NCI-H2107 (cell line): Measurements from ENCODE around the gene EVA1B.
A peak's percentile ranks its signal among the peaks of the same experiment; 100 is the strongest.

ENCODE experiments used
- DNase-seq: peaks from one replicate; lab custom pipeline; 2025; lab: John Stamatoyannopoulos, UW

Gene EVA1B

GRCh38 chr1:36323636-36324352 lies at the start of gene EVA1B:
Gene EVA1B (minus strand): TSS chr1:36323645. CDS start chr1:36323037, 608 bp downstream.
- DNase-seq = no peak

GRCh38 chr1:36372617-36373016 lies 49.2 kb upstream of the EVA1B start:
- no peak for DNase-seq

DNA sequence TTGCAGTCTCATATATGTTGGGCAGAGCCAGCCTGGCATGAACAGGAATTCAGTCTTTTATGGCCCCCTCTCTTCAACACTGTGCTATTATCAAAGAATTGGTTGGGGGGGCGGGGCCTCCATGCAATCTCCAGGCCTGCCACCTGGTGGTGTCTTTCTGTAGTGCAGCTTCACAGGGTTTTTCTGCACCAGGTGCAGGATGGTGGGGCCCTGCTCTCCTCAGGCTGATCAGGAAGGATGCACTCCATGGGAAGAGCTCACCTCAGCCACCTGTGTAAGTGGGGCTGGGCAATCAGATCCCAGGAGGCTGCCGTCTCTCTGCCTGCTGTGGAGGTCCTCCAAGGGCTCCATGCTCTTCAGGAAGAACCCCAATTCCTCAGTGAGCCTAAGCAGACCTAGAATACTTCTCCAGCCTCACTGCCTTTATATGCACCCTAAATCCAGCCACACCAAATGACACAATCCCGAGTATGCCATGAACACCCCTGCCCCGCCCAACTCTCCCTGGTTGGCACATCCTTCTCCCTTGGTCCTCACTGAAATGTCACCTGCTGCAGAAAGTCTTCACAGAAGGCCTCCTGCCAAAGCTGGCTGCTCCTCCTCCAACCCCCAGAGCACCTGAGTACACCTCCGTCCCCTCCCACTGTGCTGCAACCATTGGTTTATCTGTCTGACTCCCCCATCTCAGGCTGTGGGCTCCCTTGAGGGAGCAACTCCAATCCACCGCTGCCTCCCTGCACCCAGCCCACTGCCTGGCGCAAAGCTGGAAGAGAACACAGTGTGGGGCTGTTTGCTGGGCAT lies 45.8 kb upstream of the EVA1B start:
- DNase-seq = peak; percentile 67

- DNase-seq = no peak
These were observed 44.4 kb upstream of the EVA1B start for GRCh38 chr1:36367798-36368197.

DNA sequence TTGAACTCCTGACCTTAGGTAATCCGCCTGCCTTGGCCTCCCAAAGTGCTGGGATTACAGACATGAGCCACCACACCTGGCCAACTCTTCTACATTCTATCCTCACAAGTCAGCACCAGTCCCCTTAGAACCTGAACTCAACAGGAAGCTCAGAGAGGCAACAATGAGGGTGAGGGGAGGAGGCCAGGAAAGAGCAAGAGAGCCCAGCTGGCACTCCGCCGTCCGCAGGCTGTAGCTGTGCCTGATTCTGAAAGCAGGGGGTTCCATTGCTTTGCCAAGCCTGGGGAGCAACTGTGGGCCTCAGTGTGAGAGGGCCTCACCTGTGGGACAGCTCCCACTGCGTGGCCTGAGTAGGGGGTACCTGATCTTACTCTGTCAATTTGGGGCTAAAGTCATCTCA lies 43.6 kb upstream of the EVA1B start:
- DNase-seq = no peak

DNA sequence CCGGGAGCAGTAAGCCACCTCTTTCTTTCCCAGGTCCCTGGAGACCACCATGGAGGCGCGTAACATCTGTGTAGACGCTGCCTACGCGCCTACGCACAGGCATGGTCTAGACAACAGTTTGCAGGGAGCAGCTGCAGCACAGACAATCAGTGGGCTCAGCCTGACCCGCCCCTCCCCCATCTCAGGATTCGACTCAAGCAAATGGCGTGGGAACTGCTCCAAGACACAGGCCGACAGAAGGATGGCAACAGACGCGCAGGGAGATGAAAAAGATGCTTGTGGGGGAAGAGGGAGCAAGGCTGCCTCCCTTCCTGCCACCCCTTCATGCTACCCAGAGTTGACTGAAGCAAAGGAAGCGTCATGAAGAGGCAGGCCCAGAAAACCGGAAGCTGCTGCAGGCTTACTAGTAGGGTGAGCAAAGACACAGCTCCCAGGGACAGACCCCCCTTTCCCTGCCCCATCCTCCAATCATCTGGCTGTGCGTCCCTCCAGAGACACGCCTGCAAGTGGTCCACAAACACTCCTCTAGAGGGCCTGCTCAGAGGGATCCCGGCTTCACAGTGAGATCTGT lies 42.7 kb upstream of the EVA1B start:
- no peak for DNase-seq

GRCh38 chr1:36365381-36365780 lies 41.9 kb upstream of the EVA1B start:
- DNase-seq = no peak

- DNase-seq = no peak
These were observed 36.6 kb upstream of the EVA1B start for GRCh38 chr1:36359911-36360550.

DNA sequence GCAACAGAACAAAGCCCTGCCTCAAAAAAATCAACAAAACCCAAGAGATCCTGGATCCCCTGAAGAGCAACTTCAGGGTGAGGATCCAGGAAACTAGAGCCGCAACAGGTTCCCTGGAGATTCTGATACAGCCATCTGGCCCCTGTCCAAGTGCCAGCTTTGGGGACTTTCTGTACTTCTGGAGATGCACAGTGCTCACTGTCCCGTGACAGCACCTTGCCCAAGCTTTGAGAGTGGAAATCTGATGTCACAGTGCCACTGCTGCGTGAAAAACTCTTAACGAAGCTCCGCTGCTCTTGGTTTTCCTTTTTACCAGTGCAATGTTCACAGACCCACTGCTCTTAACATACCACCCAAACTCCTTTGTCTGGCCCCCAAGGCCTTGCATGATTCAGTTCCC lies 35.9 kb upstream of the EVA1B start:
- no peak for DNase-seq

DNA sequence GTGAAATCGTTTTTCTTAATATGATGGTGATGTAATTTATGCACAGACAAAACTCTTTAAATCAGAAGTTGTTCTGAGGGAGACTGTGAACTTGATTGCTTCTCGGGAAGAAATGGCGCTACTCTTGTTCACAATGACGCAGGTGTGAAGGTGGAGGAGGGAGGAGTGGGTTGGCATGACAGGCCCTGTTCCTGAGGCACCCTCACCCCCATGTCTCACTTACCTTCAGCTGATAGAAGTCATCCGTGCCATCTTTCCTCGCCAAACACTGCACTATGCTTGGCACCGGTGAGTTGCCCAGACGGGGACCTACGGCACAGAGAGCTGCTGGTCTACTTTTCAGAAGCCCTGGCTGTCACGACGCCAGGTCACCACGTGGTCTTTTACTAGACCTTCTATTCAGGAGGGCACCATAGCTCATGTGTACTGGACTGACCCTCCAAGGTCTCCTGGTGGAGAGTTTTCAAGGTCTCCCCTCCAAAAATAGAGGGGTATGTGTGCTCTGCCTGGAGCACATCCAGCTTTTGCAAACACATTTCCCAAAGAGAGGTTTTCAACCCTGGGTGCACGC lies 35.2 kb upstream of the EVA1B start:
- DNase-seq = no peak

GRCh38 chr1:36355811-36356210 lies 32.4 kb upstream of the EVA1B start:
- DNase-seq = no peak

DNA sequence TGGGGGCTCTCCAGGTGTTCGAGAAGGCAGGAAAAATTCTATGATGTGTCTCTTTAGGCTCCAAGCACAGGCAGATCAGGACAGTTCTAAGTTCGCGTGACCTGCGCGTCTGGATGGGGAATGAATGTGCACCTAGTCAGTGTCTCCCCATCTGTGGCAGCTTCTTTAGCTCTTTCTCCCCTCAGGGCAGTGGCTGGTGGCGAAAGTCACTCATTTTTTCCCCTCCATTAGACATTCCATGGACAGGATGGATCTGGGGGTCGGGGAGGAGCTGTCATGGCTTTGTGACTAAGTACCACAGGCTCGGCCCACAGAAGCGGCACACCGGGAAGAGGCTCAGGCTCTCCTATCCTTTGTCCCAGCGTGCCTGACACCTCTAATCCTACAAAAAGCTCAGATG lies 31.0 kb upstream of the EVA1B start:
- no peak for DNase-seq

DNA sequence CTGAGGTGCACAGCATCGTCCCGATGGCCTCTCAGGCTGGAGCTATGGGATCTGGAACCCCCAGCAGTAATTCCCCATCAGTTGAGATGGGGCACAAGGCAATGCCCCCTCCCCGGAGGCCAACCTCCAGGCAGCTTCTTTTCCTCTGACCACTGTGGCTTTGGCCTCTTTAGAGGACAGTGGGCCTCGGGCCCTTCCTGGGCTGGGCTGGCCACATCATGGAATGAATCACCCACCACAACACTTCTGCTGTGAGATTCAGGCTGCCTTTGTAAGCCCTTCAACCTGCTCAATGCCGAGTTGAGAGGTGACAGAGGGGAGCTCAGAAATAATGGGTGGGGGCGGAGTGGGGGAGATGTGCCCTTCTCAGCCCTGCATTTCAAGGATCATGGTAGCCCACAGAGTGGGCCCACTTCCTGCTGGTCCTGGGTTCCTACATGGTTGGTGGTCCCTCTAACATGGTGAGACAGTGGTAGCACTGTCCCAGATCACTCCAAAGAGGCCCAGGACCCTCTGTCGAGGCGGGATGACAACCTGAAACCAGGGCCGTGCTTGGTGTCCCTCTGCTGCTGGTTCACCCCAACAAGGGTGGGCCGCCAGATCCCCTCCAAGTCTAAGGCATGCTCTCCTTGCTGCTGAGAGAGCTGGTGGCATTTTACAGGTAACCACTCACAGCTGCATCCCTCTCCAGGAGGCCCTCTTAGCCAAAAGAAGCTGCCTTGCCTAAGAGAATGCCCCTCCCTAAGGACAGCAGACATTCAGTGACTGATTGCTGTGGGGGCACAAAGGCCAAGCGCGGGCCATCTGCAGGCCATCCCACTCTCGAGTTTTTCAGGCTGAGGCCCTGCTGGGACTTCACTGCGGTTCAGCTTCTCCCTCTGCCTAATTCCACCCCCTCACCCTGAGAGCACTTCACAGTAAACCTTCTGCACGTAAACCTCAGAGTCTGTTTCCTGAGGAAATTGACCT lies 29.7 kb upstream of the EVA1B start:
- DNase-seq = no peak

- DNase-seq = no peak
These were observed 28.9 kb upstream of the EVA1B start for GRCh38 chr1:36352125-36352909.

- DNase-seq = no peak
These were observed 28.0 kb upstream of the EVA1B start for GRCh38 chr1:36351227-36351977.

- DNase-seq = no peak
These were observed 27.3 kb upstream of the EVA1B start for GRCh38 chr1:36350659-36351226.

- DNase-seq = no peak
These were observed 26.4 kb upstream of the EVA1B start for GRCh38 chr1:36349839-36350238.

- DNase-seq = no peak
These were observed 25.8 kb upstream of the EVA1B start for GRCh38 chr1:36349241-36349671.

- no peak for DNase-seq
These were observed 23.4 kb upstream of the EVA1B start for GRCh38 chr1:36346741-36347370.
